H9 (cell line): Measurements from ENCODE around the gene SYNPO2. TPM values are rescaled to one million over a fixed set of nuclear protein-coding genes. Genes with fewer than 3 reads are reported as not detected.

Source experiments
- DNase-seq: peaks from one replicate; pipeline ENCODE4 v3.0.0-alpha.2; 2017
- H2AFZ ChIP-seq: one replicate; pipeline ENCODE4 v1.6.1; 2013; ENCODE audit warnings: mild to moderate bottlenecking, low read length, control low read depth, moderate library complexity
- H2AK5ac ChIP-seq: 2 replicates; pipeline ENCODE4 v1.6.1; 2013; ENCODE audit warnings: low read length, control low read depth, mixed read lengths; ENCODE audit not compliant: insufficient read length
- H2BK120ac ChIP-seq: one replicate; pipeline ENCODE4 v1.6.1; 2013; ENCODE audit warnings: low read depth, mild to moderate bottlenecking, low read length, control low read depth, inconsistent platforms; ENCODE audit not compliant: poor library complexity, severe bottlenecking
- H2BK12ac ChIP-seq: 2 replicates; pipeline ENCODE4 v1.6.1; 2013; ENCODE audit warnings: low read length, control low read depth, mixed read lengths, low read depth; ENCODE audit not compliant: insufficient read length
- H2BK15ac ChIP-seq: 2 replicates; pipeline ENCODE4 v1.6.1; 2013; ENCODE audit warnings: low read depth, low read length, control low read depth
- H2BK20ac ChIP-seq: one replicate; pipeline ENCODE4 v1.6.1; 2013; ENCODE audit warnings: low read depth, mild to moderate bottlenecking, low read length, control low read depth, inconsistent platforms; ENCODE audit not compliant: poor library complexity, severe bottlenecking
- H2BK5ac ChIP-seq: 2 replicates; pipeline ENCODE4 v1.6.1; 2013; ENCODE audit warnings: low read length, control low read depth, mixed read lengths; ENCODE audit not compliant: insufficient read length
- H3K14ac ChIP-seq: 2 replicates; pipeline ENCODE4 v1.6.1; 2013; ENCODE audit warnings: low read length, control low read depth; ENCODE audit not compliant: insufficient read depth
- H3K18ac ChIP-seq: 2 replicates; pipeline ENCODE4 v1.6.1; 2013; ENCODE audit warnings: low read depth, mild to moderate bottlenecking, mixed read lengths, low read length, control low read depth; ENCODE audit not compliant: insufficient read length
- H3K23ac ChIP-seq: 2 replicates; pipeline ENCODE4 v1.6.1; 2013; ENCODE audit warnings: low read length, control low read depth, mixed read lengths, low read depth; ENCODE audit not compliant: insufficient read length
- H3K23me2 ChIP-seq: 2 replicates; pipeline ENCODE4 v1.6.1; 2013; ENCODE audit warnings: low read depth, mild to moderate bottlenecking, mixed read lengths, low read length, control low read depth; ENCODE audit not compliant: insufficient read length, poor library complexity, severe bottlenecking
- H3K27ac ChIP-seq: 2 replicates; pipeline ENCODE4 v1.5.1; 2013; ENCODE audit warnings: low read length, control low read depth, mixed read lengths, low read depth; ENCODE audit not compliant: insufficient read length
- H3K27me3 ChIP-seq: 2 replicates; pipeline ENCODE4 v1.6.1; 2013; ENCODE audit warnings: low read length, control low read depth, inconsistent platforms; ENCODE audit not compliant: insufficient read depth
- H3K4ac ChIP-seq: 2 replicates; pipeline ENCODE4 v1.6.1; 2013; ENCODE audit warnings: low read depth, mild to moderate bottlenecking, control low read depth, inconsistent platforms, low read length, moderate library complexity
- H3K4me1 ChIP-seq: 2 replicates; pipeline ENCODE4 v1.6.1; 2013; ENCODE audit warnings: low read length, control low read depth, inconsistent platforms; ENCODE audit not compliant: insufficient read depth
- H3K4me2 ChIP-seq: 2 replicates; pipeline ENCODE4 v1.6.1; 2013; ENCODE audit warnings: low read length, control low read depth, mixed read lengths; ENCODE audit not compliant: insufficient read length, insufficient read depth
- H3K56ac ChIP-seq: 2 replicates; pipeline ENCODE4 v1.6.1; 2013; ENCODE audit warnings: low read depth, mild to moderate bottlenecking, mixed read lengths, low read length, control low read depth; ENCODE audit not compliant: insufficient read length
- H3K79me1 ChIP-seq: 2 replicates; pipeline ENCODE4 v1.6.1; 2013; ENCODE audit warnings: low read depth, mild to moderate bottlenecking, moderate library complexity, low read length, control low read depth, inconsistent platforms; ENCODE audit not compliant: insufficient read depth, poor library complexity, severe bottlenecking
- H3K79me2 ChIP-seq: 2 replicates; pipeline ENCODE4 v1.6.1; 2013; ENCODE audit warnings: low read length, control low read depth, inconsistent platforms; ENCODE audit not compliant: insufficient read depth
- H3K9ac ChIP-seq: 2 replicates; pipeline ENCODE4 v1.6.1; 2013; ENCODE audit warnings: low read length, control low read depth, mixed read lengths; ENCODE audit not compliant: insufficient read length; ENCODE audit errors: extremely low read depth
- H3K9me3 ChIP-seq: one replicate; pipeline ENCODE4 v1.6.1; 2013; ENCODE audit warnings: low read depth, low read length, inconsistent platforms; ENCODE audit not compliant: control insufficient read depth
- H3T11ph ChIP-seq: one replicate; pipeline ENCODE4 v1.6.1; 2013; ENCODE audit warnings: mild to moderate bottlenecking, low read length, control low read depth, inconsistent platforms
- H4K20me1 ChIP-seq: one replicate; pipeline ENCODE4 v1.6.1; 2013; ENCODE audit not compliant: control insufficient read depth, insufficient read length, insufficient read depth
- H4K5ac ChIP-seq: 2 replicates; pipeline ENCODE4 v1.6.1; 2013; ENCODE audit warnings: low read depth, mild to moderate bottlenecking, mixed read lengths, low read length, control low read depth; ENCODE audit not compliant: insufficient read length
- H4K8ac ChIP-seq: replicated peaks from 2 replicates; pipeline ENCODE4 v1.6.1; 2013; ENCODE audit warnings: low read length, control low read depth, mixed read lengths, low read depth; ENCODE audit not compliant: insufficient read length
- H4K91ac ChIP-seq: 2 replicates; pipeline ENCODE4 v1.6.1; 2013; ENCODE audit warnings: low read depth, mild to moderate bottlenecking, moderate library complexity, mixed read lengths, low read length, control low read depth; ENCODE audit not compliant: insufficient read length
- H3K27ac Mint-ChIP-seq, 3 experiments: 2 replicates in 2 of 3; 3 replicates in 1 of 3; pipeline ENCODE4 v1.8.0; 2020 to 2021; ENCODE audit warnings: mixed read lengths in 3 of 3, mild to moderate bottlenecking in 1 of 3, moderate library complexity in 1 of 3
- H3K27me3 Mint-ChIP-seq: 2 replicates; pipeline ENCODE4 v1.8.0; 2021; ENCODE audit warnings: low read depth, mild to moderate bottlenecking, moderate library complexity, mixed read lengths
- H3K36me3 Mint-ChIP-seq, 3 experiments: 2 replicates in 2 of 3; 3 replicates in 1 of 3; pipeline ENCODE4 v1.8.0; 2020 to 2021; ENCODE audit warnings: low read depth in 3 of 3, mixed read lengths in 3 of 3; ENCODE audit not compliant: insufficient read depth in 1 of 3
- H3K4me1 Mint-ChIP-seq, 2 experiments: 2 replicates each; pipeline ENCODE4 v1.8.0; 2020; ENCODE audit warnings: mixed read lengths in 2 of 2
- H3K4me3 Mint-ChIP-seq, 2 experiments: 2 replicates in 1 of 2; 3 replicates in 1 of 2; pipeline ENCODE4 v1.8.0; 2020 to 2021; ENCODE audit warnings: mild to moderate bottlenecking in 2 of 2, mixed read lengths in 2 of 2, moderate library complexity in 1 of 2
- H3K9me3 Mint-ChIP-seq, 2 experiments: 2 replicates in 1 of 2; 3 replicates in 1 of 2; pipeline ENCODE4 v1.8.0; 2020; ENCODE audit warnings: mild to moderate bottlenecking in 2 of 2, mixed read lengths in 2 of 2, moderate library complexity in 1 of 2
- CTCF ChIP-seq: fragments of 200-600 bp; sonication (generic); conservative IDR thresholded peaks from 3 replicates; pipeline ENCODE4 v1.8.0; 2021; ENCODE audit warnings: antibody characterized with exemption, mild to moderate bottlenecking
- WGBS: extraction: QIAGEN DNeasy Blood & Tissue Kit; methylation state at CpG from one replicate; pipeline ENCODE4 v1.1.7; 2013; ENCODE audit warnings: missing lambda C conversion rate, low lambda C conversion rate, mixed read lengths; ENCODE audit not compliant: insufficient read length; ENCODE audit errors: extremely low coverage; 5-methylcytosine and 5-hydroxymethylcytosine counted together
- total RNA-seq: library from RNA; stranded (reverse); gene quantifications from 2 replicates; pipeline ENCODE4 v1.2.1, GENCODE V29; 2021

SYNPO2 gene
- total RNA-seq, 1 experiment from 2014 or later: 1.1 TPM

- no peak overlapping the region for H3K14ac ChIP-seq
- no peak overlapping the region for H2BK120ac ChIP-seq
- H3K56ac ChIP-seq: no peak overlapping the region
- H4K8ac ChIP-seq: no peak overlapping the region
- no peak overlapping the region for H3K4ac ChIP-seq
- H3K9ac ChIP-seq: no peak overlapping the region
- H3K4me2 ChIP-seq: no peak overlapping the region
- no peak for DNase-seq
- H2AK5ac ChIP-seq: no peak overlapping the region
- H2BK20ac ChIP-seq: no peak overlapping the region
- H3K4me1 Mint-ChIP-seq: peaks cover 4 to 8% of the 10 kb centered on the region in 2 experiments
- H3K27me3 ChIP-seq: no peaks in the 10 kb centered on the region
- H3K79me1 ChIP-seq: no peaks in the 10 kb centered on the region
- no peaks in the 10 kb centered on the region for H3K79me2 ChIP-seq
- H3K23ac ChIP-seq: no peak overlapping the region
- no peak overlapping the region for H2BK15ac ChIP-seq
- no peak overlapping the region for H2BK12ac ChIP-seq
- H3K4me3 Mint-ChIP-seq: no peak overlapping the region
- no peaks in the 10 kb centered on the region for H3K9me3 ChIP-seq
- no peak for TF ChIP-seq CTCF
- no peak overlapping the region for H2AFZ ChIP-seq
- no peak overlapping the region for H3T11ph ChIP-seq
- H3K9me3 Mint-ChIP-seq: no peaks in the 10 kb centered on the region
- H3K36me3 Mint-ChIP-seq: no peaks in the 10 kb centered on the region
- no peak overlapping the region for H2BK5ac ChIP-seq
- no peak overlapping the region for H4K5ac ChIP-seq
- no peaks in the 10 kb centered on the region for H3K23me2 ChIP-seq
- H3K27ac ChIP-seq: no peak overlapping the region
- no peaks in the 10 kb centered on the region for H3K4me1 ChIP-seq
- no peak overlapping the region for H3K18ac ChIP-seq
- H3K27me3 Mint-ChIP-seq: no peaks in the 10 kb centered on the region
- no peak overlapping the region for H4K91ac ChIP-seq
- no peak overlapping the region for H3K27ac Mint-ChIP-seq
- no peaks in the 10 kb centered on the region for H4K20me1 ChIP-seq
- no CpG with 5 or more reads among the region's 4 CpGs for WGBS
Measured at GRCh38 chr4:118988635-118988972, 100.0 kb downstream of the SYNPO2 start.
